Right cardiac atrium (tissue), 5 donors: Measurements from ENCODE around the gene OR51B4. TPM values are rescaled to one million over a fixed set of nuclear protein-coding genes. Genes with fewer than 3 reads are reported as not detected.
"Not testable (repeated sequence)": the region's sequence is repeated elsewhere in the genome, so short reads cannot be mapped to it uniquely, and the experiment has no call there.

ENCODE experiments used
- ATAC-seq, 2 donors: fragments of 200-7000 bp; cut with Tn5 transposase; one replicate each; pipeline versions ENCODE4 v1.8.0 to v1.9.1; 2020; ENCODE audit warnings: moderate library complexity in 2 of 2, mild to moderate bottlenecking in 1 of 2
- DNase-seq, 3 donors: peaks; one replicate each; pipeline ENCODE4 v3.0.0-alpha.2; 2020
- H3K27ac ChIP-seq: one replicate; pipeline ENCODE4 v1.5.1; 2013; ENCODE audit warnings: mild to moderate bottlenecking, low read length, control low read depth, moderate library complexity
- H3K27me3 ChIP-seq: one replicate; pipeline ENCODE4 v1.6.1; 2013; ENCODE audit not compliant: control insufficient read depth, insufficient read depth
- H3K4me1 ChIP-seq: one replicate; pipeline ENCODE4 v1.6.1; 2013; ENCODE audit warnings: low read length; ENCODE audit not compliant: control insufficient read depth, insufficient read depth
- H3K4me3 ChIP-seq: one replicate; pipeline ENCODE4 v1.5.1; 2013; ENCODE audit warnings: low read length, control low read depth
- H3K9me3 ChIP-seq: one replicate; pipeline ENCODE4 v1.6.1; 2013; ENCODE audit warnings: low read length; ENCODE audit not compliant: control insufficient read depth
- WGBS: extraction: QIAGEN DNeasy Blood & Tissue Kit; methylation state at CpG from one replicate; pipeline ENCODE4 v1.1.7; 2013; 5-methylcytosine and 5-hydroxymethylcytosine counted together
- intact Hi-C, 4 donors: fragments of 100-400 bp; cut with DNase I; formaldehyde crosslinking; loops; one replicate each; pipeline versions ENCODE4 v1.11.0 to v1.14.0; 2022 to 2023
- long read RNA-seq, 4 donors: library from polyadenylated mRNA; unstranded; transcript quantifications; one replicate each; pipeline ENCODE4 v2.0.0, GENCODE V29; 2020 to 2021
- polyA plus RNA-seq: library from polyadenylated mRNA; stranded (reverse); fragments of 200-250 nt; gene quantifications from one replicate; pipeline ENCODE4 v1.2.3, GENCODE V29; 2013
- total RNA-seq, 4 donors: library from RNA; stranded (reverse); fragmentation: NEBNext Ultra II Directional; extraction: Animal tissue kit (Norgen Biotek cat#: 25700); gene quantifications; one replicate each; pipeline ENCODE4 v1.2.1, GENCODE V29; 2021
- donor health status: healthy with polysubstance abuse.
- donor health status: DM: no; HTN: yes; CAD: no.
- donor health status: DM: no; HTN: no; CAD: no.
- donor health status: DM: no; HTN: yes; CAD: no; lungs with severe emphysema.
- donor health status: DM: yes; HTN: yes; CAD: no.

The OR51B4 gene
- total RNA-seq = not detected
- polyA plus RNA-seq = not detected
- long read RNA-seq, donor 1 = 0 reads
- long read RNA-seq, donor 2 = 0 reads
- long read RNA-seq, donor 3 = 0 reads
- long read RNA-seq, donor 4 = 0 reads

GRCh38 chr11:5301846-5302245 is at the start of gene OR51B4:
Gene OR51B4, minus strand, starts transcription at chr11:5301946. Its CDS starts 0 bp downstream, at chr11:5301946.
- 93% methylated on average over 2 of the region's 2 CpGs for WGBS
- H3K4me1 ChIP-seq = no peaks in the 10 kb centered on the region
- H3K27me3 ChIP-seq = no peaks in the 10 kb centered on the region
- intact Hi-C loops = no loop called here
- no peak within 1 kb of the TSS for H3K27ac ChIP-seq
- ATAC-seq = no peak
- H3K4me3 ChIP-seq = no peak within 1 kb of the TSS
- H3K9me3 ChIP-seq = no peaks in the 10 kb centered on the region
- DNase-seq = no peak

GRCh38 chr11:5351208-5351607 is 49.5 kb upstream of the OR51B4 start, which contains the start of gene OR51B6:
Gene OR51B6, plus strand, starts transcription at chr11:5351508. Its CDS starts 0 bp downstream, at chr11:5351508.
- 64% methylated on average over 1 of the region's 1 CpG for WGBS
- no peak for DNase-seq
- intact Hi-C loops = no loop called here

GRCh38 chr11:5349550-5349949 is 47.8 kb upstream of the OR51B4 start:
- Histone ChIP-seq H3K4me1 (no peaks in the 10 kb centered on the region), H3K9me3 (no peaks in the 10 kb centered on the region), H3K27ac (no peak overlapping the region), H3K4me3 (no peak overlapping the region), H3K27me3 (no peaks in the 10 kb centered on the region)
- no peak for ATAC-seq
- 38% methylated on average over 1 of the region's 1 CpG for WGBS
- no peak for DNase-seq
- intact Hi-C loops = no loop called here

More at GRCh38 chr11:5351208-5351607, 49.5 kb upstream of the OR51B4 start, which contains the start of gene OR51B6:
- H3K27me3 ChIP-seq = no peaks in the 10 kb centered on the region
- no peak for ATAC-seq
- no peaks in the 10 kb centered on the region for H3K4me1 ChIP-seq
- no peaks in the 10 kb centered on the region for H3K9me3 ChIP-seq
- no peak within 1 kb of the TSS for H3K27ac ChIP-seq
- H3K4me3 ChIP-seq = no peak within 1 kb of the TSS

- H3K27ac ChIP-seq = no peak overlapping the region
- H3K27me3 ChIP-seq = no peaks in the 10 kb centered on the region
- intact Hi-C loops = no loop called here
- DNase-seq (no peak), ATAC-seq (no peak)
- H3K9me3 ChIP-seq = no peaks in the 10 kb centered on the region
- H3K4me1 ChIP-seq = no peaks in the 10 kb centered on the region
- 17% methylated on average over 3 of the region's 3 CpGs for WGBS
- no peak overlapping the region for H3K4me3 ChIP-seq
Measured at GRCh38 chr11:5348551-5349194, 46.9 kb upstream of the OR51B4 start.

- Histone ChIP-seq H3K27me3 (no peaks in the 10 kb centered on the region), H3K4me3 (no peak overlapping the region), H3K4me1 (no peaks in the 10 kb centered on the region), H3K27ac (no peak overlapping the region), H3K9me3 (no peaks in the 10 kb centered on the region)
- ATAC-seq = no peak
- 42% methylated on average over 3 of the region's 3 CpGs for WGBS
- no peak for DNase-seq
- intact Hi-C loops = no loop called here
Measured at GRCh38 chr11:5345831-5346230, 44.1 kb upstream of the OR51B4 start.

GRCh38 chr11:5343474-5344335 is 42.0 kb upstream of the OR51B4 start, which contains the start of gene OR51B5:
Gene OR51B5, minus strand, starts transcription at chr11:5343524. Its CDS starts 0 bp downstream, at chr11:5343524.
- 72% methylated on average over 6 of the region's 6 CpGs for WGBS
- no peaks in the 10 kb centered on the region for H3K9me3 ChIP-seq
- no peaks in the 10 kb centered on the region for H3K4me1 ChIP-seq
- H3K27ac ChIP-seq = no peak within 1 kb of the TSS
- ATAC-seq (no peak), DNase-seq (no peak)
- no peaks in the 10 kb centered on the region for H3K27me3 ChIP-seq
- intact Hi-C loops = no loop called here
- H3K4me3 ChIP-seq = no peak within 1 kb of the TSS

- H3K27me3 ChIP-seq = no peaks in the 10 kb centered on the region
- H3K27ac ChIP-seq = no peak overlapping the region
- no peak overlapping the region for H3K4me3 ChIP-seq
- intact Hi-C loops = no loop called here
- no peaks in the 10 kb centered on the region for H3K9me3 ChIP-seq
- H3K4me1 ChIP-seq = no peaks in the 10 kb centered on the region
- no peak for ATAC-seq
- 91% methylated on average over 1 of the region's 1 CpG for WGBS
- no peak for DNase-seq
Measured at GRCh38 chr11:5339771-5340322, 38.1 kb upstream of the OR51B4 start.

- ATAC-seq, H3K9me3 ChIP-seq, intact Hi-C loops, H3K4me1 ChIP-seq, H3K27ac ChIP-seq, DNase-seq, H3K4me3 ChIP-seq, H3K27me3 ChIP-seq: not testable (repeated sequence)
- WGBS = 83% methylated on average over 1 of the region's 1 CpG
Measured at GRCh38 chr11:5337253-5337652, 35.5 kb upstream of the OR51B4 start.

GRCh38 chr11:5336331-5336730 is 34.6 kb upstream of the OR51B4 start:
- intact Hi-C loops = no loop called here
- no peaks in the 10 kb centered on the region for H3K9me3 ChIP-seq
- no peak overlapping the region for H3K4me3 ChIP-seq
- ATAC-seq (no peak), DNase-seq (no peak)
- H3K27ac ChIP-seq = no peak overlapping the region
- no peaks in the 10 kb centered on the region for H3K27me3 ChIP-seq
- no peaks in the 10 kb centered on the region for H3K4me1 ChIP-seq

- intact Hi-C loops = no loop called here
- Histone ChIP-seq H3K27me3 (no peaks in the 10 kb centered on the region), H3K4me3 (no peak overlapping the region), H3K4me1 (no peaks in the 10 kb centered on the region), H3K27ac (no peak overlapping the region), H3K9me3 (no peaks in the 10 kb centered on the region)
- DNase-seq (no peak), ATAC-seq (no peak)
- 22% methylated on average over 1 of the region's 1 CpG for WGBS
Measured at GRCh38 chr11:5335170-5335569, 33.4 kb upstream of the OR51B4 start.

- no peaks in the 10 kb centered on the region for H3K9me3 ChIP-seq
- H3K4me1 ChIP-seq = no peaks in the 10 kb centered on the region
- WGBS = 74% methylated on average over 3 of the region's 3 CpGs
- ATAC-seq = no peak
- DNase-seq = no peak
- H3K27me3 ChIP-seq = no peaks in the 10 kb centered on the region
- no peak within 1 kb of the TSS for H3K27ac ChIP-seq
- H3K4me3 ChIP-seq = no peak within 1 kb of the TSS
- intact Hi-C loops = no loop called here
Measured at GRCh38 chr11:5324197-5324596, 22.5 kb upstream of the OR51B4 start, which contains the start of gene OR51B2. Gene OR51B2, minus strand, starts transcription at chr11:5324297. Its CDS starts 0 bp downstream, at chr11:5324297.
